Mesangial cell (primary cell): ENCODE results near the gene DYNLL2. TPM values are rescaled to one million over a fixed set of nuclear protein-coding genes. Genes with fewer than 3 reads are reported as not detected.

Experiments
- total RNA-seq: library from RNA; depleted of rRNA; stranded (reverse); fragments of >200 nt; gene quantifications from 2 replicates; pipeline ENCODE4 v1.2.3, GENCODE V29; 2015

Gene DYNLL2
- total RNA-seq: 10.1 and 11.4 TPM in 2 replicates

GRCh38 chr17:58082870-58083490 lies at the start of gene DYNLL2:
Gene DYNLL2, plus strand, starts transcription at chr17:58083419. Its CDS starts 3,672 bp downstream, at chr17:58087091.

Other genes starting within 250 kb of the DYNLL2 start
- gene MRPS23, start 233.4 kb upstream of the DYNLL2 start, total RNA-seq: 17.9 and 27.5 TPM in 2 replicates
- 16.3 and 28.5 TPM in 2 replicates for gene CUEDC1, start 128.0 kb upstream of the DYNLL2 start, total RNA-seq
- 63.3 and 65.2 TPM in 2 replicates for gene VEZF1, start 95.2 kb upstream of the DYNLL2 start, total RNA-seq
- 88.7 and 250 TPM in 2 replicates for gene SRSF1, start 76.2 kb upstream of the DYNLL2 start, total RNA-seq
- not detected in 2 replicates for gene OR4D1, start 65.0 kb downstream of the DYNLL2 start, total RNA-seq
- gene OR4D2, start 83.6 kb downstream of the DYNLL2 start, total RNA-seq: not detected in 2 replicates
- gene EPX, start 109.3 kb downstream of the DYNLL2 start, total RNA-seq: not detected in 2 replicates
- gene MKS1, start 135.8 kb downstream of the DYNLL2 start, total RNA-seq: 10.8 and 14.6 TPM in 2 replicates
- not detected in 2 replicates for gene LPO, start 155.2 kb downstream of the DYNLL2 start, total RNA-seq
- 0.13 TPM in 1 of 2 replicates, not detected in the other for gene MPO, start 197.5 kb downstream of the DYNLL2 start, total RNA-seq
- gene TSPOAP1, start 245.4 kb downstream of the DYNLL2 start, total RNA-seq: 1.6 and 15.8 TPM in 2 replicates